GM19452 (cell line): ENCODE measurements around the gene DNAJC7.
"Not testable (repeated sequence)": the region's sequence is repeated elsewhere in the genome, so short reads cannot be mapped to it uniquely, and the experiment has no call there.

Source experiments
- ATAC-seq: cut with Tn5 transposase; IDR thresholded peaks from one replicate; pipeline ENCODE4 v1.9.1; 2021; ENCODE audit not compliant: unreplicated experiment

DNAJC7 gene

DNA sequence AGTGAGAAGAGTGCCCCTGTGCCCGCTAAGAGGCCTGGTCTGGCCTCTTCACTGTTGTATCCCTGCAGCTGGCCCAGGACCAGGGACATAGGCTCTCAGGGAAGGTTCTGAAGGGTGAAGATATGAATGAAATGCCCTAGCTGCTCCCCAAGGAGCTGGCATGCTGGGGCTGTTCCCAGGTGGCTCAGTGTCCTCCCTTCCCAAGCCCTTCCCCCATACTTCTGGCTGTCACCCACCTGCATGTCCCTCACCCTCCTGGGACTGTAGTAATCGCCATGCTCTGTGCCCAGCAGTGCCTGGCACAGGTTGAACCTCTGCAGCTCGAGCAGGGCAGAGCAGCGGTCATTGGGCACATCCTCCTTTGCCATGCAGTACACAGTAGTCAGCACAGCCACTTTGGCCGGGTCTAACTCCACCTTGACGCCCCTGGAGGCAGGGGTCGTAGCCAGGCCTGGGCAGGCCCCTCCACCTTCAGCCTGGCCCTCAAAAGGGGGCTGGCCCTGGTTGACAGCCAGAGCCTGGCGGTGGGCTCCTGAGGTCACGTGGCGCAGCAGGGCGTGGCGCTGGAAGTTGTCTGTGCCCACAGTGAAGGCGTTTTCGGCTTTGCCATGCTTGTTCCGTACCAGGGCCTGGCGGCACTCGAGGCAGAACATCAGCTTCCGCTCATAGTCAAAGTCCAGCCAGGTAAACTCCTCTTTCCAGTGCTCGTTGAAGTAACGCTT, 25.5 kb upstream of the DNAJC7 start:
- ATAC-seq: no peak

DNA sequence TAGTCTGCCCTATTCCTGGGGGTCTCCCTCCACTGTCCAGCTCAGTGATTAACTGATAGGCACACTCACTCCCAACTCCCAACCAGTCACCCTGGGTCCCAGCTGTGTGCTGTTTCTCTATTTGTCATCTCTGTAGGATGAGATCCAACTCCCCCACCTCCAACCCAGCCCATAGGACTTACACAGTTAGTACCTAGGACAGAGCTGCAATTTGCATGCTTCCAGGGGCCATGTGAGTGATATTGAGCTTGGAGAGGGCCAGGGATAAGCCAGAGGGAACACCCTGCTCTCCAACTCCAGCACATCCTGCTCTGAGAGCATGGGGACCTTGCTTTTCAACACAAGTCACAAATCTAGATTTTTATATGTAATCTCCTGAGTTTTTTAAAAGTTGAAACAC, 24.4 kb upstream of the DNAJC7 start:
- ATAC-seq: no peak

GRCh38 chr17:42040818-42041217, 23.6 kb upstream of the DNAJC7 start:
- no peak for ATAC-seq

DNA sequence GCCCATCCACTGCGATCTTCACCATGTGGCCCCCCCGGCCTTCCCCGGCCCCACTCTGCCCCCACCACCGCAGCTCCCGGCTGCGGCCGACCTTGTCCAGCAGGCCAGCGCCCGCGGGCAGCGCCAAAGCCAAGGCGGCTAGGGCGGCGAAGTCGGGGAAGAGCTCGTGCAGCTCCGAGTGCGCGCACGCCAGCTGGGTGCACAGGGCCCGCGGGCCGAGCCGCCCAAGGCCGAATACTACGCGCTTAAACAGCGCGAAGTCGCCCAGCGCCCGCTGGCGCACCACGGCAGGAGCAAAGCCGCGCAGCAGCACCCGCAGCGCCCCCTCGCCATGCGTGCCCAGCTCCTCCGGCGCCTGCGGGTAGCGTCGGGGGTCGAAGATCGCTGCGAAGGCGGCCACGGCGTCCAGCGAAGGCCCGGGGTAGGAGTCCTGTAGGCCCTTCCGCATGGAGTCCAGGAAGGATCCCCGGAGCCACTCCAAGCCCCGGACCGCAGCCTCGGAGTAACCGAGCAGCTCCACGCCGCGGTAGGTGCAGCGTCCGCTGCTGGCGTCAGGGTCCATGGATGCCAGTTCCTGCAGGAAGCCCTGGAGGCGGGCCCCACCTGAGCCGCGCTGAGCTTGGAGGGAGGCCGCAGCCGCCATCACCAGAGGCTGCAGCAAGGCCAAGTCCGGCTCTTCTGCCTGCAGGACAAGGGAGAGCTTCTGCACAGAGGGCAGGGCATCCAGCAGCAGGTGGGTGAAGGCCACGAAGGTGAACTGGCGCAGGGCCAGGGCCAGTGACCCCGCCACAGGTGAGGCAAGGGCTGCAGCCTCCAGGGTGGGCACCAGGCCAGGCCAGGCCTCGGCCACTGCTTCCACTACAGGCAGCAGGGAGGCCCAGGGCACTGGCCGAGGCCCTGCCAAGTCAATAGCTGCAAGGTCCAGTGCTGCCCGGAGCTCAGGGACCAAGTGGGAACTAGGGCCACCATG, 22.8 kb upstream of the DNAJC7 start:
- no peak for ATAC-seq

- no peak for ATAC-seq
Observed at GRCh38 chr17:42038221-42038973, 21.2 kb upstream of the DNAJC7 start.

- no peak for ATAC-seq
Observed at GRCh38 chr17:42034059-42034458, 16.8 kb upstream of the DNAJC7 start.

DNA sequence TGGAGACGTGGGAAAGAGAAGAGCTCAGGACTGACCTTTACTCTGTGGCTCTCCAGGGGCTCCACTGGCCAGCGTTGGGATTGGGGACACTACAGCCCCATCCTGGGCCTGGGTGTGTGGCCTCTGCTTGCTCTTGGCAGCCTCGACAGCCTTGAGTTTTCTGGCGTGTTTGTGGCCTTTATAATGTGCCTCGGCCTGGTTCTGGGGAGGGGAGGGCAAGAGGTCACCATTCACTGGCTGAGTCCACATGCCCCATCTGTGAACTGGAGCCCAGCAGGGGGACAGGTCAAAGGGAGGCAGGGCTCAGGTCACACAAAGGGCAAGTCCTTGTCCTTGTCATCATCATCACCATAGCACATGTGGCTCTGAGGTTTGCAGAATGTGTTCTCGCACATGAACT, 14.3 kb upstream of the DNAJC7 start:
- no peak for ATAC-seq

DNA sequence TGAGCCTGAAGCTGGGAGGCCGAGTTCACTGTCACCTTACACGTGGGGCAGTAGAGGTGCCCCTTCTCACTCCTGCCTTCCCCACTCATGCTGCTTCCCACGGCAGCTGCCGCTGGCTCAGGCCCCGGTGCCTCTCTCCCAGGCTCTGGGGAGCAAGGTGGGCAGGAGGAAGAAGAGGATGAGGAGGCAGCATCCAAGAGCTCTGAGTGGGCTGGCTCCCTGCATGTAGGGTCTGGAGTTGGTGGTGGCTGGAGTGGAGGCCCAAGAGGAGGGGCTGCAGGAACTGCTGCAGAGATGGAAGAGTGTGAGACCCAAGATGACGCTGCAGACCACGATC, 11.5 kb upstream of the DNAJC7 start:
- ATAC-seq: no peak

DNA sequence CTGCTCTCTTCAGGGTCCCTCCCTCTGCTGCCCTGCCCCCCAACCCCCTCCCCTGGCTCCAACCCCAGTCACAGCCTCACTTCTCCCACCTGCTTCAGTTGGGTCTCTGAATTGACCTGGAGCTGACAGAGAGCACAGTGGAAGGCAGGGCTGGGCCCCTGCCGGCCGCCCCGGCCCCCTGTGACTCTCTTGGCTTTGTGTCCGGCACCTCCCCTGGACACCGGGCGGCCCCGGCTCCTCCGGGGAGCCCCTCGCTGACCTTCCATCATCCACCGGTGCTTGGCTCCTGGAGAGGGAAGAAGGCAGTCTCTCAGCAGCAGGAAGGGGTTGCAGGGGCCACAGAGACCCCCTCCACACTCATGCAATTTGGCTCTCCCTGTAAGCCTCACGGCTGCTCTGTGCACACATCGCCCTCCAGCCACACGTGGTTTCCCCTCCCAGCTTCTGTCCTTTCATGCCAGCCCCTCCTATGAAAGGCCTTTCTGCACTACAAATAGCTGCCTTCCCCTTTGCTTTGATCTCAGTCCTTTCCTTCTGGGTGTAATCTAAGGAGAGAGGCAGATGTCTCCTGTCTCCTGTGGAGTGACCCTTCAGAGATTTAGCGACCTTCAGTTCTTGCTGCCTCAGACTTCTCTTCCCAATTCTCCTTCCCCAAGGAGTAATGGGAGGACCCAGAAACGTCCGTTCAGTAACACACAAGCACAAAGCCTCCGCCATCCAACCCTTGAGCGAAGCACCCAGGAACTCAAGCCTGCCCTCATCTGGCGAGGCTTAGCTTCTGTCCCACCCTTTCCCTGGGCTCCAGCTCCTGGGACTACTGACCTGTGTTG, 10.9 kb upstream of the DNAJC7 start:
- ATAC-seq: no peak

DNA sequence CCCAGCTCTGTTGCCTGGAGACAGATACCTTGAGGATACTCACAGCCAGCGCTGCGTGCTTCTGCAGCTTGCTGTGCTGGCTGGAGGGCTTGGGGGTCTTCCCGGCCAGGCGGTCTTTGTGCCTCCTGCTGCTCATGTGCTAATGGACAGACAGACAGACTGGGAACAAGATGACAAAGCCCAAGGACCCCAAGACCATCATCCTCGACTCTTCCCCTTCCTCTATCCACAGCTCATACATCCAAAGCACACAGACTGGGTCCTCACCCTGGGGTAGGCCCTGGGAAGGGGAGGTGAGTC, 10.3 kb upstream of the DNAJC7 start:
- ATAC-seq: no peak

DNA sequence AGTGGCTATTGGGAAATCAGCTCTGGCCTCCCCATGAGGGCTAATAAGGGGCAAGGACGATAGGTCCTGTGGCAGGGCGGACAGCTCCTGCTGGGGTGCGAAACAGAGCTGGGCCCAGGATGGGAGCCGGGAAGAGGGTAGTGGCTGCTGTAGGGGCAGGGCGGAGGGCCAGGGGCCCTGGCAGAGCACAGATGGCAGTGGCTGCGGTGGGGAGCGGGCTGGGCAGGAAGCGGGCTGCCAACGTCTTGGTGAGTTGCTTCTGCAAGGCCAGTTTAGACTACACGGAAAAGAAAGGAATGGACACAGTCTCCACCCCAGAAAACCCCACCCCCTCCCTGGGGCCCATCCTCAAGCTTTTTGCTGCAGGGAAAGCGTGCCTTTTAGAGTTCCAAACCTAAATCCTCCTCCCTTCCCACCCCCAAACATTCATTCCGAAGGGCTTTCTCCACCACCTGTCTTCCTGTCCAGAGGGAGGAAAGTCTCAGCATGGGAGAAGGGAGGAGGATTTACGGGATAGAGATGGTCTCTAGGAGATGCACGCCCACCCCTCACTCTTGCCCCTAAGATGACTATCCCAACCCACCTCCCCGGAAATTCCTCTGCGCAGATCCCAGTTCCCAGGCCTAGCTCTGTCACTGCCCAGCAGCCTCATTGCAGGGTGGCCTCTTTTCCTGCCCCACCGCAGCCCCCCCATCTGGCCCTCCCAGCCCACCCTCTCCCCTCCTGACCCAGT, 9.8 kb upstream of the DNAJC7 start:
- ATAC-seq: no peak

GRCh38 chr17:42025936-42026335, 8.7 kb upstream of the DNAJC7 start:
- no peak for ATAC-seq

- peak; percentile 14 for ATAC-seq
Observed at GRCh38 chr17:42025191-42025579, 7.9 kb upstream of the DNAJC7 start.

GRCh38 chr17:42023524-42024349, 6.5 kb upstream of the DNAJC7 start:
- ATAC-seq: no peak

DNA sequence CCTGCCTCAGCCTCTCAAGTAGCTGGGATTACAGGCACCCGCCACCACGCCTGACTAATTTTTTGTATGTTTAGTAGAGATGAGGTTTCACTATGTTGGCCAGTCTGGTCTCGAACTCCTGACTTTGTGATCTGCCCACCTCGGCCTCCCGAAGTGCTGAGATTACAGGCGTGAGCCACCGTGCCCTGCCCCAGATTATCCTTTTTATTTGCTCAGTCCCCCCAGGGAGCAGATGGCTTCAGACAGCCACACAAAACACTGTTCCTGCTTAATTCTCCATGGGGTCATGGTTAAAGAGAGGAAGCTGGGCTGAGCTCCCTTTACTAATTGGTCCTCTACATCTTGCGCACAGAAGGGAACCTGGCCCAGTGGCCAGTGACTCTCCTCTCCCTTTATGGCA, 3.6 kb upstream of the DNAJC7 start:
- ATAC-seq: not testable (repeated sequence)

DNA sequence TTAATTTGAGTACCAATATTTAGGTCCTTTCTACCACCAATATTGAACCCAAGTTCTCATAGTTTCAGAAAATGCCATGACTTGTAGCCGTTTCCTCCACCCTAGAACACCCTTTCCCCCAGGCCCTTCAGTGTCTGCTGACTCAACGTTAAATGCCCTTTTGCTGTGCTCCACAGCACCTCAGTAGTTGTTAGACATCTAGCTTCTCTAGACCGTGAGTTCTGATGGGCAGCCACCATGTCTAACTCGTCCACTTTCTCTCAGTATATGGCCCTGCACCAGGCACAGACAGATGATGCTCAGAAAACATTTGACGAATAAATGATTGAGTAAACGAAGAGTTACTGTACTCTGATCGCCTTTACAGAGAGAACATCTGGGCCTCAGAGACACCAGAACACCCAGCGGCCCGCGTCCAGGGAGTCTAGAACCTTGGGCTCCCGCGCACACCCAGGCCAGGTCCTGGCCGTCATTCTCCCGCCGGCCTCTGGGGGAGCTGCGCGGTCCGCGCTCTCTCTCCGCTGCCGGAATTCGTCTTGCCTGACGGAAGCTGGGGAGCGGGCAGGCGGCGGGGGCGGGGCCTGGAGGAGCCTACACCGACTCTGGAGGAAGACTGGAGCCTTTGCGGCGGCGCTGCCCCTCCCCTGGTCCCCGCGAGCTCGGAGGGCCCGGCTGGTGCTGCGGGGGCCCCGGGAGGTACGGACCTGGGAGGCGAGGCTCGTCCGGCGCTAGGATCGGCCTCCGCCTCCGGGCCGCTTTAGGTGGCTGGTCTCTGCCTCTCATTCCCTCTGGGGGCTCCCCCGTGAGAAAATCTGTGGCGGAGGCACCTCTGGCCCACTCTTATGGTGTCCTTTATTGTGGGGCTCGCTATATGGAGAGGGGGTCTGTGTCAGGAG, 2.5 kb upstream of the DNAJC7 start, which contains the start of gene NKIRAS2:
TSS of gene NKIRAS2 (plus strand) at position 582 of the 896 bp plus-strand sequence. CDS start 1,488 bp downstream, outside the sequence.
- peak; percentile 60 for ATAC-seq

- no peak for ATAC-seq
Observed at GRCh38 chr17:42018988-42019387, 1.7 kb upstream of the DNAJC7 start.

GRCh38 chr17:42018339-42018738, 1.1 kb upstream of the DNAJC7 start:
- ATAC-seq: no peak
